GM15510 (cell line): Measurements from ENCODE around the gene DDI2.

Experiments used
- POLR2A ChIP-seq: IDR thresholded peaks from 3 replicates; pipeline ENCODE4 v1.6.1; 2011; ENCODE audit warnings: borderline replicate concordance; ENCODE audit not compliant: insufficient read length; ENCODE audit errors: extremely low read depth

The DDI2 gene

DNA sequence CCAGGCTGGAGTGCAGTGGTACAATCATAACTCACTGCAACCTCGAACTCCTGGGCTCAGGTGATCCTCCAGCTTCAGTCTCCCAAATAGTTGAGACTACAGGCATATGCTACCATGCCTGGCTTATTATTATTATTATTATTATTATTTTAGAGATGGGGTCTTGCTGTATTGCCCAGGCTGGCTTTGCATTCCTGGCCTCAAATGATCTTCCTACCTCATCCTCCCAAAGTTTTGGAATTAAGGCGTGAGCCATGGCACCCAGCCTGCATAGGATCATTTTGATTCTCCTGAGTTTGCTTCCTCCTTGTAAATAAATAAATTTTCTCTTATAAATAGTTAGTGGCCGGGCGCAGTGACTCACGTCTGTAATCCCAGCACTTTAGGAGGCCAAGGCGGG lies 6.2 kb downstream of the DDI2 start:
- TF ChIP-seq POLR2A: no peak

DNA sequence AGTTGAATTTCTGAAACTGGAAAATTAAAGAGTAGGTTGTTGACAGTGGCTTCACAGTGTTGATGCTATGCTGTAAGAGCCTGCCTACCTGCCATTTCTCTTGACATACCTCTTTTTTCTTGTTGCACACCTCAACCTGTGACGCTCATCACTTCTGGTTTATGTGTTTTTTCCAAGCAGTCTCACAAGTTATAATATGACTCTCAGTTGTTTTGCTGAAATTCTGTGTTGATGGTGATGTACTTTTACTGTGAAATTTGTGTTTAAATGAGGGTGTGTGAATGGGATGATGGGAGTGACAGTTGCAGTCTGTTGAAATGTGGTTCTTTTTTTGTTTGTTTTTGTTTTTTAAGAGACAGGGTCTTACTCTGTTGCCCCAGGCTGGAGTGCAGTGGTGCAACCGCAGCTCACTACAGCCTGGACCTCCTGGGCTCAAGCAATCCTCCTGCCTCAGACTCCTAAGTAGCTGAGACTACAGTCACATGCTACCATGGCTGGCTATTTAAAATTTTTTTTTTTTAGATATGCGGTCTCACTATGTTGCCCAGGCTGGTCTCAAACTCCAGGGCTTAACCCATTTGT lies 7.0 kb downstream of the DDI2 start:
- no peak for TF ChIP-seq POLR2A

DNA sequence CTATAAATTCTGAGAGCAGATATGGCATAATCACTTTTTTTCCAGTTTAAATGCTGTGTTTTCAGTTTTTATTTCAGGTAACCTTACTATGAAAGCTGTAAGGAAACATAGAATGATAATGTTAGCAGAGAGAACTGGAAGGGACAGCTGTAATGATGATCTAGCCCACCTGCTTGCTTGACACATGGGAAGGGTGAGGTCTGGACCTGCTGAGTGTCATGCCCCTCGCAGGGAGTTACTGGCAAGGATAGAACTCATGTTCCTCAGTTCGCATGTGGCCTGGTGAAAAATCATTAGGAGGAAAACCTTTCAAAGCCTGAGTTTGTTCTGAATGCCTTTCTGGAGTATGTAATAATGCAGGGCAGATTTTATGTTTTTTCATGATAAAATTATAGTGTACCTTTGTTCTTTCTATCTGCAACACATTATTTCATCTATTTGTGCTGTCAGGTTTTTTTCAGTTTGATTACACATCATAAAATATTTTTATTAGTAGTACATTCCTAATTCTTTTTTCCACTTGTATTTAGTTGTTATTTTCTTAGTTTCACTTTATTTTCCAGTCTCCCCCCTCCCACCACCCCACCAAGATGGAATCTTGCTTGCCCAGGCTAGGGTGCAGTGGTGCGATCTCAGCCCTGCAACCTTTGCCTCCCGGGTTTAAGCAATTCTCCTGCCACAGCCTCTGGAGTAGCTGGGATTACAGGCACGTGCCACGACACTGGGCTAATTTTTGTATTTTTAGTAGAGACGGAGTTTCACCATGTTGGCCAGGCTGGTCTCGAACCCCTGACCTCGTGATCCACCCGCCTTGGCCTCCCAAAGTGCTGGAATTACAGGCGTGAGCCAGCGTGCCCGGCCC lies 8.0 kb downstream of the DDI2 start:
- TF ChIP-seq POLR2A: no peak

DNA sequence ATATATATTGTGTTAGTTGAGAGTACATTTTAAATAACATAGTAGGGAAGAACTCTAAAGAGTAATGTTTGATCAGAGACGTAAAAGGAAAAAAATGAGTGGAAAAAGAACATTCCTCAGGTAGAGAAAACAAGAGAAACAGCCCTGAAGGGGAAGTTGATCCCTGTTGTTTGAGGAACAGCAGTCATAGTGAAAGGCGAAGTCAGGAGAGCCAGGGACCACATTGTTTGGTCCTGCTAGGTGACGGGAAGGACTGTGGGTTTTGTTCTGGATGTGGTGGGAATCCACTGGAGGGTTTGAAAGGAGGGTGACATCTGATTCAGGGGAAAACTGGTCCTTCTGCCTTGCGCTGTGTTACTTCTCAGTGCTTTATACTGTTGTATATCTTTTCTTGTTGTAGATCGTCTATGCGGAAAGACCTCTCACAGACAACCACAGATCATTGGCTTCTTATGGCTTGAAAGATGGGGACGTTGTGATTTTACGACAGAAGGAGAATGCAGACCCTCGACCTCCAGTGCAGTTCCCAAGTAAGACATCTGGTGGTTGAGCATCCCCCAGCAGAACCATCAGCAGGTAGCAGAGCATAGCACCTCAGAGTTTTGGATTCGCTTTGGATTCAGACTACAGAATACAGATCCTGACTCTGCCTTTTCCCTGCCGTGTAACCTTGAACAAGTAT lies 9.2 kb downstream of the DDI2 start:
- no peak for TF ChIP-seq POLR2A

DNA sequence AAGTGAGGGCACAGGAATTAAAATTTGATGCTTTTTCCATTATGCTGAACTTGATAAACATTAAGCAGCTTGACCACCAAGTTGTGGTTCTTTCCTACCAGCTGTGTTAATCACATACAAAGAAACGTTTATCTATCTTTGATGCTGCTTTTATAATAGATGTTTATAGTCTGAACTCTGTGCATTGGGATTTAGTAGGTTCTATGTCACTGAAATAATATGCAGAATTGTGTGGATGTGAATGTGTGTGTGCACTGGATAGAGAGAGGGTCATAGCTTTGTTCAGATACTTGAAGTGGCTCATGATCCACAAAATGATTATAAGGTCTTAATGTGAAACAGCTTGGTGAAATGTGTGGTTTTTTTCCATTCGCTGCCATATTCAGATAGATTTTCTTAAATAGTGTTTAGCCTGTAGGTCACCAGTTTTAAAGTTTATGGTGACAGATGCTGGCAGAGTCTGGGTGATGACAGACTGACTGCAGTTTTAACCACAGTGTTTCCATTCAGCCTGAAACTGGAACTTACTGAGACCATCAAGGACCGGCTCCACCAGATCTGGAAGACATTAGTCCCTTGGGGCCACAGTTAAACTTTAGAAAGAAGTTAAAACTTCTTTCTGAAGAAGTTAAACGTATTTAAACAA lies 10.2 kb downstream of the DDI2 start:
- no peak for TF ChIP-seq POLR2A

DNA sequence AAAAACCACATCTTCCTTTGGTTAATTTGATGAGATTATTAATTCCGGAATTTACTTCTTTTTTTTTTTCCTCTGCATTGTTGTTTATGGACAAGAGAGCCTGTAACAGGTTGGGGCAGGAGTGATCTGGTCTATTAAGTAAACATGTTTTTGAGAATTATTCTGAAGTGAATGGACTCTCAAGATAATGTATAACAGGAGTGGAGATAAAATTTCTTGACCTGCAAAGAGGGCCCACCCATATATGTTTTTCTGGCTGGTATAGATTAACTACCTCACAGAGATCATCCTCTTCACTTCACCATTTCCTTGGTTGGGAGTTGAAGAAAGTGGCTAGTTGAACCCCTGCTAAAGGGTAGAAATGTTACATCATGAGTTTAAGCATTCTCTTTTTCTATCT lies 10.7 kb downstream of the DDI2 start:
- no peak for TF ChIP-seq POLR2A

DNA sequence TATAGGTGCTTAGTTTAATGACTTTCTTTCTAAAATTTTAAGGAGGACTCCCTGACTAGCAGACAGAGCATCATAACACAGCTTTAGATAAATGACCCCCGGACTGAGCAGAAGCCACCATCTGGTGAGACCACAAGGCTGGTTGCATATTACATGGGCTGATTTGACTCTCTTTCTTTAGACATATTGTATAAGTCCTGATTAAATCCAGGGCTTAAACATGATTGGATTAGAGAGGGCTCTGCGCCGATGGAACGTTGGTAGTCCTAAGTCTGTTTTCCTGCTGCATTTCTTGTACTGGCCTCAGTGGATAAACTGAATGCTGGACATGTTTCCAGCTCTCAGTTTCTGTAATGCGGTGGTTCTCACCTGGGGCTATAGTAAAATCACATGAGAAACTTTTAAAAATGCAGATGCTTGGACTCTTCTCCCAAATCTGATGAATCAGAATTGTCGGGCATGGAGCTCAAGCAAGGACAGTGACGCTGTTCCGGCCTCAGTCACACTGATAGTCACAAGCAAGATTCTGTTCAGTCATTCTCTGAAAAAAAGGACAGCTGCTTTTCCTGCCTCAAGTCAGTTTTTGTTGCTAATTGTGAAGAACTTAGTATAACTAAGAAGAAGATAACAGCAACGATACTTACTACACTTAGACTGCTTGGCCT lies 16.6 kb downstream of the DDI2 start:
- no peak for TF ChIP-seq POLR2A

DNA sequence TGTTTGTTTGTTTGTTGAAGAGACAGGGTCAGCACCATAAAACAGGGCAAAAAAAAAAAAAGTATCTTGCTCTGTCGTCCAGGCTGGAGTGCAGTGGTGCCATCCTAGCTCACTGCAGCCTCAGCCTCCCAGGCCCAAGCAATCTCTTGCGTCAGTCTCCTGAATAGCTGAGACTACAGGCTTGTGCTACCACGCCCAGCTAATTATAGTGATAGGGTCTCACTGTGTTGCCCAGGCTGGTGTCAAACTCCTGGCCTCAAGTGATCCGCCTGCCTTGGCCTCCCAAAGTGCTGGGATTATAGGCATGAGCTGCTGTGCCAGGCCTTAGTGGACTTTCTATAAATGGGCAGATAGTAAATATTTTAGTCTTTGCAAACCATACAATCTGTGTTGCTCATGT lies 19.2 kb downstream of the DDI2 start:
- TF ChIP-seq POLR2A: no peak

DNA sequence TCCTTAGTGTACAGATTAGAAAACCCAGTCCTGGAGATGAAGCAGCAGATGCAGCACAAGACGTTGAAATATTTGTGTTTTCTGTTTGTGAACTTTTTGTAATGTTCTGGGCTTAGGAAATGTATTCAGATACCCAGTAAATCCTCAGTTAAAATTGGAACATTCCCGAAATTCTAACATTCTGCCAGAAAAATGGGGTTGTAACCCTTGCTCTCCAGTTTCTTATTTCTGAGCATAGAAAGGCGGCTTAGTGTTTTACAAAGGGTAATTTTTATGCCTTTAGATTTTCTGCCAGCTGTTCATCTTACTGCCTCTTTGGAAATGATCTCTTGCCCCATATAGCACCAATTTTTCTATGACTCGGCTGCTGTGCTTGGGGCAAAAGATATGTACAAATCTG lies 20.6 kb downstream of the DDI2 start:
- no peak for TF ChIP-seq POLR2A

DNA sequence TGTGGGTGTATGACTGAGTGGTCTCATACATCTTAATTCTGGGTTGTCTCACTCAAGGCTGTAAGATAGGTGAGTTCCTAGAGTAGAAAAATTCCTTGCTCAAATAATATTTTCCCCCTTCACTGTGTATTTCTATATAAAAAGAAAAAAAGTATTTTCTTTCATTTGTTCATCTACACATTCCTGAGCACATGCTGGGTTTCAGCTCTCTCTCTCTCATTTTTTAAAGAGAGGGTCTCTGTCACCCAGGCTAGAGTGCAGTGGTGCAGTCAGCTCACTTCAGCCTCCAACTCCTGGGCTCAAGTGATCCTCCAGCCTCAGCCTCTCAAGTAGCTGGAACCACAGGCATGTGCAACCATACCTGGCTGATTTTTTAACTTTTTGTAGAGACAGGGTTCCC lies 22.0 kb downstream of the DDI2 start:
- no peak for TF ChIP-seq POLR2A

DNA sequence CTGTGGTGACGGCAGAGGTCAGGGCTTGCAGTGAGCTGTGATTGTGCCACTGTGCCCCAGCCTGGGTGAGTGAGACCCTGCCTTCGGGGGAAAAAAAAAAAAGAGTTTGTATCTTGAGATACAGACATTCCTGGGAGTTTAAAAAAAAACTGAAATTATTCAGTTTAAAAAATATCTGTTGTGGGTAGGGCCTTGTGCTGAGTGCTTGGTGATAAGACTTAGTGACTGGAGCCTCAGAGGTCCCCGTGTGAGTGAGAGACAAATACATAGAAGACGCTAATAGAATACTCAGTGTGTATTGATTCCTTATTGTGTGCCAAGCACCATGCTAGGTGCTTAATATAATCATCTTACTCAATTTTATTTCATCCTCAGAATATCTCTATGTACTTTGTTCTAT lies 22.7 kb downstream of the DDI2 start:
- no peak for TF ChIP-seq POLR2A

DNA sequence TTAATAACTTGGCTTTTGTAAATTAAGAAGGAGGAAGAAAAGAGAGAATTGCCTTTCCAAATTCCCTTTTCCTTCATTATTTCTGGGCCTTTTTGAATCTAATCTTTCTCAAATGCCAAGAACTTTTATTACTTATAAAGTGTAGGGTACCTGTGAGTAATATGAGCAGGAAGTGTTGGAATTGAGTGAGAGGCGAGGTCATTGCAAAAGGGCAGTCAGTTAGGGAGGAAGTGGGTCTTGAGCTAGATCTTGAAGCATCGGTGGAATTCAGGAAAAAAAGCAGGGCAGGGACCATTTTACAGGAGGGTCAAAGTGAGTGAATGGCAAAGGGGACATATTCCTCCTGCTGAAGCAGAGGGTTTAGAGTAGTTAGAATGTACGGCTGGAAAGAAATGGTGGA lies 23.4 kb downstream of the DDI2 start:
- TF ChIP-seq POLR2A: no peak

DNA sequence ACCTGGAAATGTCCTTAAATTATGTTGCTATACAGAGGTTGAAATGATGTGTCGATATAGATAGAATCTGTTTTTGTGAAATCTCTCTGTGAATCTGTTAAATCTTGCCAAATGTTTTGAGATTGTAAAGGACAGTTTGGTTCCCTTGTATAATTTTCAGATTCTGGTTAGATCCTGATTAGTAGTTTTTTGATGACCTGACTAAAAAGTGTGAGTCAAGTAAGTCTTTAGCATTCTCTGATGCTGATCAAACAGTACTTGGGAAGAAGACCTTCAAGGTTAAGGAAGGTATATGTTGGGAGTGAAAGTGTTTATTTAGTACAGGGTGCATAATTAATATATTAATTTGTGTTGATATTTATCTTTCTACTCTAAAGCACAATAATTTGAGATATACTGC lies 32.7 kb downstream of the DDI2 start:
- no peak for TF ChIP-seq POLR2A

DNA sequence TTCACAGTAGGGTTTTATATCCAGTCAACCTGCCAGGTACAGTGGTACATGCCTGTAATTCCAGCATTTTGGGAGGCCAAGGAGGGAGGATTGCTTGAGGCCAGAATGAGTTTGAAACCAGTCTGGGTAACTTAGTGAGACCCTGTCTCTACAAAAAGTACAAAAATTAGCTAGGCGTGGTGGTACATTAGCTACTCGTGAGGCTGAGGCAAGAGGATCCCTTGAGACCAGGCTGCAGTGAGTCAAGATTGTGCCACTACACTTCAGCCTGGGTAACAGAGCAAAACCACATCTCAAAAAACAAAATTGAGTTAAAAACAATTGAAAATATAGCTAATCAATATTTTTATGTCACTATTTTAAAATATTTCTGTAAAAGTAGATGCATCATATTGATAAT lies 33.2 kb downstream of the DDI2 start:
- TF ChIP-seq POLR2A: no peak
